ENCODE data around the gene TMEM169.

Gene TMEM169, protein sequence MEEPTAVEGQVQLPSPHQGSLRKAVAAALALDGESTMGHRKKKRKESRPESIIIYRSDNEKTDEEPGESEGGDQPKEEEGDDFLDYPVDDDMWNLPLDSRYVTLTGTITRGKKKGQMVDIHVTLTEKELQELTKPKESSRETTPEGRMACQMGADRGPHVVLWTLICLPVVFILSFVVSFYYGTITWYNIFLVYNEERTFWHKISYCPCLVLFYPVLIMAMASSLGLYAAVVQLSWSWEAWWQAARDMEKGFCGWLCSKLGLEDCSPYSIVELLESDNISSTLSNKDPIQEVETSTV

DNA sequence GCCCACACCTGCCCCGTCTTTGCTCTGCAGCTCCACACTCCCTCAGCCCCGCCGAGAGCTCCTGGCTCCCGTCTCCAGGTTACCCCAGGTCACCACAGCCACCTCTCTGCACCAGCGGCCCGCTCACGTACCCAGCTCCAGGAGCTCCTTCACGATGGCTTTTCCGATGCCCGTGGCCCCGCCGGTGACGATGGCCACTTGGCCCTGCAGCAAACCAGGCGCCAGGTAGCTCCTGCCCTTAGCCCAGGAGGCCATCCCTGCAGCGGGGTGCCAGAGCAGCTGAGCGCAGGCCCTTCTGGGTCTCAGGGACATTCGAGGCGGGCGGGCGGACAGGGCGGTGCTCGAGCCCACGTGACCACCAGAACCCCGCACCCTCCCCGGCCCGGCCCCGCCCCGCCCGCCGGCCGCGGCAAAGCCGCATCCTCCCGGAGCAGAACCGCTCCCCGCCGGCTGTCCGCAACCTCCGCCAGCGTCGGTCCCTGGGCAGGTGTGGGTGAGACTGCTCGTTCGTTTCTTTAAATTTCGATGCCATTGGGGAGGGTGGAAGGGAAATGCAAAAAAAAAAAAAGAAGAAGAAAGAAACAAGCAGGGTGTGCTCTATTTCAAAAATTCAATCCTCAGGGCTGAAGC, at the start of gene TMEM169, which contains the start of gene PECR:
Gene TMEM169, plus strand, starts transcription at position 433 of the 630 bp plus-strand sequence. CDS start 14,045 bp downstream, outside the sequence.
Gene PECR, minus strand, starts transcription at position 323 of the 630 bp plus-strand sequence. Its CDS starts 68 bp downstream, at position 255.
- Histone ChIP-seq H3K9ac (ENCODE audit: low read length) (peak within 1 kb of the TSS; percentile 63), H3K4me1 (ENCODE audit: control insufficient read depth, insufficient read depth, low read length) (peaks cover 4% of the 10 kb centered on the region), H3K9me3 (ENCODE audit: control insufficient read depth, low read length) (no peaks in the 10 kb centered on the region), H3K4me3 (ENCODE audit: low read length) (peak within 1 kb of the TSS; percentile 67), H3K27me3 (ENCODE audit: control insufficient read depth, insufficient read depth, low read length) (peaks cover 6% of the 10 kb centered on the region), H3K36me3 (ENCODE audit: control insufficient read depth, insufficient read depth, low read length) (no peaks in the 10 kb centered on the region)

DNA sequence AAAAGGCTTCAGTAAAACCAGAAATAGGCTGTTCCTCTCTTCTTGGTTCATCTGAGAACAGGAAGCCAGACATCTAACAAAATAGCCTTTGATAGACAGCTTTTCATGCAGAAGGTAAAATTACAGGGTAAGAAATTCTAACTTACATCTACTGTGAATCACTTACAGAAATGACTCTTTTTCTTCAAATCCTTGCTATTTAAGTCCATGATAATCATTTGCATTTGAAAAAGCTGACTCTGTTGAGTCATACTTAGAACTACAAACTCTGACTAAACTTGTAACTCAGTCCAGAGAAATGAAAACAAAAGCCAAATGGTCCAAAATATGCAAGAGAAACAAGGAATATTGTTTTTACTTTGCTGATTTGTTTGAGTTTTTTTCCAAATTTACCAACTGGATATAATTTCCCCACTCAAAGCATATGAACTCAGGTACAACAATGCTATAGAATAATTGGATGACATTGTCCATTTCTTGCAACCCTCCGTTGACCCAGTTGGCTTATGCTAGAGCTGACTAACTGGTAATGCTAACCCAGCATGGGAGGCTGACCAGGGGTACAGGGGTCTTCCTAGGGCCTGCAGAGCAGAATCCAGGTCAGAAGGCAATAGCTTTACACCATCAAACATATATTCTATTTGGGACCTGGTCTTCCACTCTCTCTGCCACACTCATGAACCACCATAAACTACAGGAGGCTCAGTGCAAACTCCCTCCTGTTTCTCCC, 49.6 kb upstream of the TMEM169 start:
- Histone ChIP-seq H3K4me3 (ENCODE audit: low read length) (no peak overlapping the region), H3K4me1 (ENCODE audit: control insufficient read depth, insufficient read depth, low read length) (no peaks in the 10 kb centered on the region)

DNA sequence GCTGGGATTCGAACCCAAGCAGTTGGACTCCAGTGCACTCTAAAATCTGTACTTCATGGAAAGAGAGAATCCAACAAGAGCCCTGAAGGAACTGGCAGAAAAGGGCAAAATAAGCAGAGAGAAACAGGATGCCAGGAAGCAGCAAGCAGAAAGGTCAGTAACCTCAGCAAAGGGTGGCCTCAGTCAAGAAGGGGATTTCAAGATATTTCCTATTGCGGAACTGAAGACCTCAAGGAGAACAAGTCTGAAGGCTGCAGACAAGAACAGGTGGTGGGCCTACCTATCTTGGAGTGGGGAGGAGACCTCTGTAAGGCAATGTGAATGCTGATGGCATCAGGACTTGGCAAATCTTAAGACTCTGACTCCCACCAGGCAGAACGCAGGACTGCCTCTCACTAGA, 48.3 kb upstream of the TMEM169 start:
- Histone ChIP-seq H3K36me3 (ENCODE audit: control insufficient read depth, insufficient read depth, low read length) (no peaks in the 10 kb centered on the region), H3K27me3 (ENCODE audit: control insufficient read depth, insufficient read depth, low read length) (no peaks in the 10 kb centered on the region), H3K4me3 (ENCODE audit: low read length) (no peak overlapping the region), H3K9me3 (ENCODE audit: control insufficient read depth, low read length) (no peaks in the 10 kb centered on the region), H3K9ac (ENCODE audit: low read length) (no peak overlapping the region), H3K4me1 (ENCODE audit: control insufficient read depth, insufficient read depth, low read length) (no peaks in the 10 kb centered on the region)

More for the DNA sequence above, 49.6 kb upstream of the TMEM169 start:
- Histone ChIP-seq H3K27me3 (ENCODE audit: control insufficient read depth, insufficient read depth, low read length) (no peaks in the 10 kb centered on the region), H3K9ac (ENCODE audit: low read length) (no peak overlapping the region), H3K9me3 (ENCODE audit: control insufficient read depth, low read length) (no peaks in the 10 kb centered on the region), H3K36me3 (ENCODE audit: control insufficient read depth, insufficient read depth, low read length) (no peaks in the 10 kb centered on the region)

DNA sequence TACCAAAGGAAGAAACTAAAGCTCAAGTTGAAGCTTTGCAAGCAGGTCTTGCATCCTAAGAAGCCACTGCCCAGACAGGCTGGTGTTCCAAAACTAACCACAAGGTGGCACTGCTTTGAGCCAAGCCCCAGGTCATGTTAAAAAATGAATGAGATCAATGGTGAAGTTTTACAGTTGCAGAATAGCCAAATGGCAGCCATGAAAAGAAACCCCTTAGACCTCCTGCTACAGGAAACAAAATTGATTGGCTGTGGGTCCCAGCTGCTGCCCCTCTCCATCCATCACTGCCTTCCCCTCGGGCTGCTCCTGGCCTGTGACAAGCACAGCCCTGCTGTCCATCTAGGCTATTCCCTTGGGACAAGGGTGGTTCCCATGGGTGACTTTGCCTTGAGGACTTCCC, 47.7 kb upstream of the TMEM169 start:
- Histone ChIP-seq H3K27me3 (ENCODE audit: control insufficient read depth, insufficient read depth, low read length) (no peaks in the 10 kb centered on the region), H3K9ac (ENCODE audit: low read length) (no peak overlapping the region), H3K4me3 (ENCODE audit: low read length) (no peak overlapping the region), H3K36me3 (ENCODE audit: control insufficient read depth, insufficient read depth, low read length) (no peaks in the 10 kb centered on the region), H3K4me1 (ENCODE audit: control insufficient read depth, insufficient read depth, low read length) (no peaks in the 10 kb centered on the region), H3K9me3 (ENCODE audit: control insufficient read depth, low read length) (no peaks in the 10 kb centered on the region)

DNA sequence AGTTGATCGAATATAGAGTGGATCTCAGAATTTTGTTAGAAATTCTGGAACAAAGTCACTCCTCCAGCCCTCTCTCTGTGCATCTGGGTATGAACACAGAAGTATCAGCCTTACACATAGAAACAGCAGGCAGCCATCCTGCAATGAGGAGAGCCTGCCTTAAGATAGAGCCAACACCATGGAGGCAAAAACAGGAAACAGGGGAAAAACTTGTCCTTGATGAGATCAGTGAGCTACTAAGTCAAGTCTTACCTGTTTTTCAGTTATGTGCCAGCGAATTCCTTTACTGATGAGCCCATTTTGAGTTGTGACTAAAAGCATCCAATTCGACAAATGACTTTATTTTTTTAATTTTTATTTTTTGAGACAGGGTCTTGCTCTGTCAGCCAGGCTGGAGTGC, 41.8 kb upstream of the TMEM169 start:
- Histone ChIP-seq H3K4me1 (ENCODE audit: control insufficient read depth, insufficient read depth, low read length) (no peaks in the 10 kb centered on the region), H3K36me3 (ENCODE audit: control insufficient read depth, insufficient read depth, low read length) (no peaks in the 10 kb centered on the region), H3K9me3 (ENCODE audit: control insufficient read depth, low read length) (no peaks in the 10 kb centered on the region), H3K27me3 (ENCODE audit: control insufficient read depth, insufficient read depth, low read length) (no peaks in the 10 kb centered on the region), H3K4me3 (ENCODE audit: low read length) (no peak overlapping the region), H3K9ac (ENCODE audit: low read length) (no peak overlapping the region)

DNA sequence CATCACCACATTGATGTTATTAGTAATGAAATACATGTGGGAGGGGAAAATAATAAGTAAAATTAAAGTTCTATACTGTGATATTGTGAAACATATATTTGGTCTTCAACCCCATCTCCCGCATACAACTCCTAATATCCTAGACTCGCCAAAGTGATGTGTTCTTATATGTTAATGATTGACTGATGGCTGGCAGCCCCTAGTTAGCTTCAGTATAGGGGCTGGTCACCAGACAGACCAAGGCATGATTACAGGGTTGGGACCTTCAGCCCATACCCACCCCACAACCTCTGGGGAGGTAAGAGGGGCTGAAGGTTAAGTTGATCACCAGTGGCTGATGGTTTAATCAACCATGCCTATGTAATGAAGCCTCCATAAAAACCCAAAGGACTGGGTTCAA, 40.3 kb upstream of the TMEM169 start:
- no peak overlapping the region for H3K4me3 ChIP-seq (ENCODE audit: low read length)
- H3K36me3 ChIP-seq (ENCODE audit: control insufficient read depth, insufficient read depth, low read length): no peaks in the 10 kb centered on the region
- no peaks in the 10 kb centered on the region for H3K9me3 ChIP-seq (ENCODE audit: control insufficient read depth, low read length)
- H3K9ac ChIP-seq (ENCODE audit: low read length): no peak overlapping the region
- H3K4me1 ChIP-seq (ENCODE audit: control insufficient read depth, insufficient read depth, low read length): no peaks in the 10 kb centered on the region
- no peaks in the 10 kb centered on the region for H3K27me3 ChIP-seq (ENCODE audit: control insufficient read depth, insufficient read depth, low read length)

DNA sequence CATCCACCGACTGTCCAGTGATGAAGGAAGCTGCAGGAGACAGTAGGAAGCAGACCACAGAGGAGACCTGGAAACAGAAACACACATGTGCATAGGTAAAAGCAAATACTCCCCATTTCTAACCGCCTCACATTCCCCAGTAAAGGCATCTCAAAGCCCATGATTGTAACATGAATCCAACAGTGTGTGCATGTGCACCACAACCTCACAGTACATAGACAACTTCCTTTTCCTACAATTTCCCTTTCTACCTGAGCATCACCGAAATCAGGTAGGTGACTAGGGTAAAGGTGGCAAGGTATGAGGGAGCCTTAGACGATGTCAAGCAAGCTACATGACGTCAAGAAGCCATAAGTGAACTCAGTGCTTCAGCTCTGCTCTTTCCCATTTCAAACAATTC, 37.8 kb upstream of the TMEM169 start:
- Histone ChIP-seq H3K9ac (ENCODE audit: low read length) (no peak overlapping the region), H3K27me3 (ENCODE audit: control insufficient read depth, insufficient read depth, low read length) (no peaks in the 10 kb centered on the region), H3K9me3 (ENCODE audit: control insufficient read depth, low read length) (no peaks in the 10 kb centered on the region), H3K4me1 (ENCODE audit: control insufficient read depth, insufficient read depth, low read length) (no peaks in the 10 kb centered on the region), H3K4me3 (ENCODE audit: low read length) (no peak overlapping the region), H3K36me3 (ENCODE audit: control insufficient read depth, insufficient read depth, low read length) (no peaks in the 10 kb centered on the region)

DNA sequence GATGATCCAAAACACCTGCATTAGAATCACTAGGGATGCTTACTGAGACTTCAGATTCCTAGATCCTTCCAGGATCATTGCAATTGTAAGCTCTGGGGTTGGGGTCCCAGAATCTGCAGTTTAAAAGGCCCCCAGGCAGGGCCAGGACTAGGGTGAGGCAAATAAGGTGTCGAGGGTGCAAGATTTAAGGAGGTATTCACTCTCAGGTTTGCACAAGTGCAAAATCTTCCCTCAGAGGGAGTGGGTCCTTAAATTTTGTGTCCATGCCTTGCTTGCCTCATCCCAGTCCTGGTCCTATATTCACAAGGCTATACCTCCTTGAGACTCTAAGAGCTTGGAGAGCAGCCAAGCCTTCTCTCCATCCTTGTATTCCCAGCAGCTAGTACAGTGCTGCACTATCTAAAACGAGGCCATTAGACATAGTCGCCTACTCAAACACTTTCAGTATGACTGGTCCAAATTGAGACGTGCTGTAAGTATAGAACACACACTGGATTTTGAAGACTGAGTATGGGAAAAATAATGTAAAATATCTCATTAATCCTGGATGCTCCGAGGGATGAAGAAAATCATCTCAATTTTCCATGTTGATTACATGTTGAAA, 36.7 kb upstream of the TMEM169 start:
- no peak overlapping the region for H3K4me3 ChIP-seq (ENCODE audit: low read length)
- H3K9me3 ChIP-seq (ENCODE audit: control insufficient read depth, low read length): no peaks in the 10 kb centered on the region
- no peaks in the 10 kb centered on the region for H3K36me3 ChIP-seq (ENCODE audit: control insufficient read depth, insufficient read depth, low read length)
- H3K9ac ChIP-seq (ENCODE audit: low read length): no peak overlapping the region
- H3K4me1 ChIP-seq (ENCODE audit: control insufficient read depth, insufficient read depth, low read length): no peaks in the 10 kb centered on the region
- no peaks in the 10 kb centered on the region for H3K27me3 ChIP-seq (ENCODE audit: control insufficient read depth, insufficient read depth, low read length)

DNA sequence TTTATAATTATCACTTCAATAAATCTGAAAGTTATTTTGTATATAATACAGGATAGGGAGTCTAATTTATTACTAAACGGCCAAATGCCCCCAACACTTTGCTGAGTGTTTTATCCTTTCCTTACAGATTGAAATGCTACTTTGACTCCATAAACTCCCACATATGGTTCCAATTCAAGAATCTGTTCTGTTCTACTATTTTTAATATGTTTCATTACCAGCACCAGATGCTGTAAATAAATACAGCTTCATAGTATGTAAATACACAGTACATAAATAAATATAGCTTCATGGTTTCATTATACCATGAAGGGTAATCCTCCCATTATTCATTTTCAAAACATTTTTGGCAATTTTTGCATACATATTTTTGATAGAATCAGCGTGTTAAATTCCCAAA, 34.3 kb upstream of the TMEM169 start:
- Histone ChIP-seq H3K27me3 (ENCODE audit: control insufficient read depth, insufficient read depth, low read length) (no peaks in the 10 kb centered on the region), H3K4me1 (ENCODE audit: control insufficient read depth, insufficient read depth, low read length) (no peaks in the 10 kb centered on the region), H3K36me3 (ENCODE audit: control insufficient read depth, insufficient read depth, low read length) (no peaks in the 10 kb centered on the region), H3K9me3 (ENCODE audit: control insufficient read depth, low read length) (no peaks in the 10 kb centered on the region), H3K4me3 (ENCODE audit: low read length) (no peak overlapping the region), H3K9ac (ENCODE audit: low read length) (no peak overlapping the region)

DNA sequence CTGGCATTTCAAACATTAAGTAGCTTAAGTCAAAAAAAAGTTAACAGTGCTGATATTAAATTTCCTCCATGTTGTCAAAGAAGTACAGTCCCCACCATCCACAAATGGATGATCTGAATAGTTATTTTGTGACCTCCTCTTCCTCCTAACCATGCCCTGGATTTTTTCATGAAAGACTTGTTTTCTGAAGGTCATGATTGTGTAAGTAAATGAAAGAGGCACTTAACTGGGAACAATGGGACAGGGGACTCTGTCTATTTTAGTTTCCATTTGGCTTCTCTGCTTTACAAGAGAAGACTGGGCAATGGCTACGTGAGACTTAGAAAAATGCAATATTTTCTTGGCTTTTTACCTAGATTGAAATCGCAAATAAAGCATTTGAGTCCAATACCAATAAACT, 32.3 kb upstream of the TMEM169 start:
- H3K9me3 ChIP-seq (ENCODE audit: control insufficient read depth, low read length): no peaks in the 10 kb centered on the region
- H3K36me3 ChIP-seq (ENCODE audit: control insufficient read depth, insufficient read depth, low read length): no peaks in the 10 kb centered on the region
- no peak overlapping the region for H3K9ac ChIP-seq (ENCODE audit: low read length)
- H3K4me3 ChIP-seq (ENCODE audit: low read length): no peak overlapping the region
- no peaks in the 10 kb centered on the region for H3K4me1 ChIP-seq (ENCODE audit: control insufficient read depth, insufficient read depth, low read length)
- H3K27me3 ChIP-seq (ENCODE audit: control insufficient read depth, insufficient read depth, low read length): no peaks in the 10 kb centered on the region

DNA sequence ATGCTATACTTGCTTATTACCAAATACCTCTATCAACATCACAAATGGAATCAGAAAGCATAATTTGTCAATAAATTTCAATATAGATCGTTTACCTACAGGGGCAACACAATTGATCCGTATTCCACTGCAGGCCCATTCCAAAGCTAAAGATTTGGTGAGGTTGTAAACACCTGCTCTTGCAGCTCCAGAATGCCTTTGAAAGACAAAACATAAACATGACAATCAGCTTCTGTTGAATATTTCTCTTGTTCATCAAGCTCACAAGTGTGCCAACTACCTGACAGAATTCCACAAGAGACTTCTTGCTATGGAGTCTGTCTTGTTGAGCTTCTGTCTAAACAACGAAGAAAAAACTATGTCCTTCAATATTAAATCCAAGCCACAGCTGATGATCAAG, 30.4 kb upstream of the TMEM169 start:
- H3K4me1 ChIP-seq (ENCODE audit: control insufficient read depth, insufficient read depth, low read length): no peaks in the 10 kb centered on the region
- no peak overlapping the region for H3K9ac ChIP-seq (ENCODE audit: low read length)
- no peaks in the 10 kb centered on the region for H3K36me3 ChIP-seq (ENCODE audit: control insufficient read depth, insufficient read depth, low read length)

DNA sequence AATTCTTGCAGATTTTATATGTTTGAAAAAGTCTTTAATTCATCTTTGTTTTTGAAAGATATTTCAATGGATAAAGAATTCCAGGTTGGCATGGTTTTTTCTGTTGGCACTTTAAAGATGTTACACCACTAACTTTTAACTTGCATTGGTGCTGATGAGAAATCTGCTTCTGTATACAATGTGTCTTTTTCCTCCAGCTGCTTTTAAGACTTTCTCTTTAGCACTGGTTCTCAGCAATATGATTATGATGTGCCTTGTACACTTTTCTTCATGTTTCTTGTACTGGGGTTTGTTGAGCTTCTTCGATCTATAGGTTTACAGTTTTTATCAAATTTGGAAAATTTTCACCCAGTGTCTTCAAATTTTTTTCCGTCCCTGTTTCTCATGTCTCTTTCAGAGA, 29.3 kb upstream of the TMEM169 start:
- no peaks in the 10 kb centered on the region for H3K36me3 ChIP-seq (ENCODE audit: control insufficient read depth, insufficient read depth, low read length)
- H3K4me1 ChIP-seq (ENCODE audit: control insufficient read depth, insufficient read depth, low read length): peaks cover 6% of the 10 kb centered on the region
- H3K9ac ChIP-seq (ENCODE audit: low read length): no peak overlapping the region
- no peak overlapping the region for H3K4me3 ChIP-seq (ENCODE audit: low read length)
- no peaks in the 10 kb centered on the region for H3K9me3 ChIP-seq (ENCODE audit: control insufficient read depth, low read length)
- H3K27me3 ChIP-seq (ENCODE audit: control insufficient read depth, insufficient read depth, low read length): no peaks in the 10 kb centered on the region

More for the DNA sequence above, 30.4 kb upstream of the TMEM169 start:
- Histone ChIP-seq H3K9me3 (ENCODE audit: control insufficient read depth, low read length) (no peaks in the 10 kb centered on the region), H3K27me3 (ENCODE audit: control insufficient read depth, insufficient read depth, low read length) (no peaks in the 10 kb centered on the region), H3K4me3 (ENCODE audit: low read length) (no peak overlapping the region)
